ENCODE data around the gene PAPSS2.

DNA sequence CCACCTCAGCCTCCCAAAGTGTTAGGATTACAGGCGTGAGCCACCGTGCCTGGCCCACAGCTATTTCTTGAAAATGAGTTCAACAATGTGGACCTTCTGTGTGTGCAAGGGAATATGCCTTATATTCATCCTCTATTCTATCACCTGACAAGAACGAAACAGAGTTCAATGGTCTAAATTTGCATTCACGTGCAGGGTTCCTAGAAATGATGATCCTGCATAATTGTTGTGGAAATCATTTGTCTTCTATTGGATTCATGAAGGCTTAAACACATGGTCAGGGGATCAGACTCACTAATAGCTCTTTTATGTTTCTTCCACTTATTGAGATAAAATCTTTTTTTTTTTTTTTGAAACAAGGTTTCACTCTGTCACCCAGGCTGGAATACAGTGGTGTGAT lies 23.7 kb downstream of the PAPSS2 start:
- TF ChIP-seq POLR2A (IDR thresholded peaks at IDR 0.05): no peak
- TF ChIP-seq, protein P1, sequence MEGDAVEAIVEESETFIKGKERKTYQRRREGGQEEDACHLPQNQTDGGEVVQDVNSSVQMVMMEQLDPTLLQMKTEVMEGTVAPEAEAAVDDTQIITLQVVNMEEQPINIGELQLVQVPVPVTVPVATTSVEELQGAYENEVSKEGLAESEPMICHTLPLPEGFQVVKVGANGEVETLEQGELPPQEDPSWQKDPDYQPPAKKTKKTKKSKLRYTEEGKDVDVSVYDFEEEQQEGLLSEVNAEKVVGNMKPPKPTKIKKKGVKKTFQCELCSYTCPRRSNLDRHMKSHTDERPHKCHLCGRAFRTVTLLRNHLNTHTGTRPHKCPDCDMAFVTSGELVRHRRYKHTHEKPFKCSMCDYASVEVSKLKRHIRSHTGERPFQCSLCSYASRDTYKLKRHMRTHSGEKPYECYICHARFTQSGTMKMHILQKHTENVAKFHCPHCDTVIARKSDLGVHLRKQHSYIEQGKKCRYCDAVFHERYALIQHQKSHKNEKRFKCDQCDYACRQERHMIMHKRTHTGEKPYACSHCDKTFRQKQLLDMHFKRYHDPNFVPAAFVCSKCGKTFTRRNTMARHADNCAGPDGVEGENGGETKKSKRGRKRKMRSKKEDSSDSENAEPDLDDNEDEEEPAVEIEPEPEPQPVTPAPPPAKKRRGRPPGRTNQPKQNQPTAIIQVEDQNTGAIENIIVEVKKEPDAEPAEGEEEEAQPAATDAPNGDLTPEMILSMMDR (IDR thresholded peaks at IDR 0.05): no peak
